WTC11 (cell line): Measurements from ENCODE around the gene DHDH. TPM values are rescaled to one million over a fixed set of nuclear protein-coding genes. Genes with fewer than 3 reads are reported as not detected.
"Not testable (repeated sequence)": the region's sequence is repeated elsewhere in the genome, so short reads cannot be mapped to it uniquely, and the experiment has no call there.

Source experiments
- ATAC-seq: fragments of 200-7000 bp; cut with Tn5 transposase; 2 replicates; pipeline ENCODE4 v1.10.0; 2021; ENCODE audit warnings: mild to moderate bottlenecking, moderate library complexity
- CTCF ChIA-PET: fragments of 300-600 bp; sonication (Branson Sonifier 250); formaldehyde crosslinking; loops from one replicate; lab custom pipeline; 2021; ENCODE audit warnings: antibody characterized with exemption; lab: Charles Lee
- POLR2A ChIA-PET: fragments of 350-600 bp; sonication (Branson Sonifier 250); formaldehyde crosslinking; loops from one replicate; lab custom pipeline; 2021; ENCODE audit warnings: antibody characterized with exemption; lab: Charles Lee
- DNase-seq: peaks from one replicate; pipeline ENCODE4 v3.0.0; 2021; ENCODE audit warnings: low spot score
- H3K27ac Mint-ChIP-seq: 2 replicates; pipeline ENCODE4 v1.8.0; 2021; ENCODE audit warnings: mixed read lengths
- H3K27me3 Mint-ChIP-seq: 2 replicates; pipeline ENCODE4 v1.8.0; 2021; ENCODE audit warnings: low read depth, mild to moderate bottlenecking, moderate library complexity, mixed read lengths
- H3K36me3 Mint-ChIP-seq: 2 replicates; pipeline ENCODE4 v1.8.0; 2021; ENCODE audit warnings: mixed read lengths
- H3K4me1 Mint-ChIP-seq: 2 replicates; pipeline ENCODE4 v1.8.0; 2022; ENCODE audit warnings: mixed read lengths
- H3K4me3 Mint-ChIP-seq: 2 replicates; pipeline ENCODE4 v1.8.0; 2021; ENCODE audit warnings: mild to moderate bottlenecking, moderate library complexity, mixed read lengths
- H3K9me3 Mint-ChIP-seq: 2 replicates; pipeline ENCODE4 v1.8.0; 2021; ENCODE audit warnings: mixed read lengths
- ATF1 ChIP-seq: sonication (generic); formaldehyde crosslinking; IDR thresholded peaks from 2 replicates; pipeline ENCODE4 v1.8.1; 2023; ENCODE audit warnings: mild to moderate bottlenecking, moderate library complexity, missing genetic modification reagents
- CBFB ChIP-seq: sonication (generic); formaldehyde crosslinking; IDR thresholded peaks from 2 replicates; pipeline ENCODE4 v1.8.1; 2022; ENCODE audit warnings: mild to moderate bottlenecking, low read depth, missing genetic modification reagents
- CREM ChIP-seq: sonication (generic); formaldehyde crosslinking; IDR thresholded peaks from 2 replicates; pipeline ENCODE4 v1.8.1; 2022; ENCODE audit warnings: mild to moderate bottlenecking, missing genetic modification reagents, moderate library complexity
- E2F4 ChIP-seq: sonication (generic); formaldehyde crosslinking; IDR thresholded peaks from 2 replicates; pipeline ENCODE4 v1.8.1; 2022; ENCODE audit warnings: low read depth, mild to moderate bottlenecking, moderate library complexity, missing genetic modification reagents, borderline replicate concordance
- ELF4 ChIP-seq: sonication (generic); formaldehyde crosslinking; IDR thresholded peaks from 2 replicates; pipeline ENCODE4 v1.8.1; 2022; ENCODE audit warnings: low read depth, mild to moderate bottlenecking, moderate library complexity, missing genetic modification reagents
- EMX1 ChIP-seq: fragments of 250-450 bp; sonication (Bioruptor Pico); IDR thresholded peaks from 2 replicates; pipeline ENCODE4 v1.8.0; 2021; ENCODE audit warnings: mild to moderate bottlenecking
- ESRRA ChIP-seq: sonication (generic); formaldehyde crosslinking; IDR thresholded peaks from 2 replicates; pipeline ENCODE4 v1.8.1; 2022; ENCODE audit warnings: mild to moderate bottlenecking, missing genetic modification reagents, borderline replicate concordance
- GABPB1 ChIP-seq: sonication (generic); formaldehyde crosslinking; IDR thresholded peaks from 2 replicates; pipeline ENCODE4 v1.8.1; 2023; ENCODE audit warnings: mild to moderate bottlenecking, missing genetic modification reagents
- HMGA2 ChIP-seq: fragments of 250-450 bp; sonication (Bioruptor Pico); IDR thresholded peaks from 2 replicates; pipeline ENCODE4 v1.4.0; 2021; ENCODE audit warnings: mild to moderate bottlenecking, moderate library complexity
- JUN ChIP-seq: sonication (generic); formaldehyde crosslinking; IDR thresholded peaks from 2 replicates; pipeline ENCODE4 v1.8.0; 2023; ENCODE audit warnings: mild to moderate bottlenecking, missing genetic modification reagents
- MYBL2 ChIP-seq: sonication (generic); formaldehyde crosslinking; IDR thresholded peaks from 2 replicates; pipeline ENCODE4 v1.8.1; 2023; ENCODE audit warnings: mild to moderate bottlenecking, moderate library complexity, missing genetic modification reagents
- NFATC4 ChIP-seq: fragments of 250-450 bp; sonication (Bioruptor Pico); IDR thresholded peaks from 2 replicates; pipeline ENCODE4 v1.9.0; 2021; ENCODE audit warnings: mild to moderate bottlenecking
- NR1H2 ChIP-seq: sonication (generic); formaldehyde crosslinking; IDR thresholded peaks from 2 replicates; pipeline ENCODE4 v1.9.0; 2021; ENCODE audit warnings: mild to moderate bottlenecking, moderate library complexity, missing genetic modification reagents
- TP53 ChIP-seq: sonication (generic); formaldehyde crosslinking; IDR thresholded peaks from 2 replicates; pipeline ENCODE4 v1.8.1; 2023; ENCODE audit warnings: mild to moderate bottlenecking, missing genetic modification reagents
- ZNF121 ChIP-seq: sonication (generic); formaldehyde crosslinking; IDR thresholded peaks from 2 replicates; pipeline ENCODE4 v1.8.0; 2023; ENCODE audit warnings: missing genetic modification reagents
- ZNF232 ChIP-seq: sonication (generic); formaldehyde crosslinking; IDR thresholded peaks from 2 replicates; pipeline ENCODE4 v1.8.0; 2022; ENCODE audit warnings: mild to moderate bottlenecking, missing genetic modification reagents
- ZNF416 ChIP-seq: fragments of 250-450 bp; sonication (Bioruptor Pico); IDR thresholded peaks from 2 replicates; pipeline ENCODE4 v1.9.0; 2021; ENCODE audit warnings: mild to moderate bottlenecking, inconsistent platforms
- ZNF423 ChIP-seq: fragments of 250-450 bp; sonication (Bioruptor Pico); IDR thresholded peaks from 2 replicates; pipeline ENCODE4 v2.1.2; 2022; ENCODE audit warnings: mild to moderate bottlenecking, moderate library complexity
- ZSCAN18 ChIP-seq: fragments of 250-450 bp; sonication (Bioruptor Pico); IDR thresholded peaks from 2 replicates; pipeline ENCODE4 v2.1.2; 2022; ENCODE audit warnings: mild to moderate bottlenecking, moderate library complexity
- total RNA-seq: library from RNA; stranded (reverse); gene quantifications from 3 replicates; pipeline ENCODE4 v1.2.3, GENCODE V29; 2021

The DHDH gene
- total RNA-seq, 1 experiment from 2014 or later: 3.0 TPM

GRCh38 chr19:48921721-48922500 is 11.6 kb upstream of the DHDH start:
- CTCF ChIA-PET: no interaction called here
- Mint-ChIP-seq H3K4me3 (no peak overlapping the region), H3K27ac (peak overlapping the region; percentile 19; the same call in 1 of the 2 replicates), H3K9me3 (no peaks in the 10 kb centered on the region), H3K4me1 (no peaks in the 10 kb centered on the region), H3K27me3 (no peaks in the 10 kb centered on the region), H3K36me3 (peaks cover 14% of the 10 kb centered on the region)
- no peak for DNase-seq
- POLR2A ChIA-PET: interaction anchor here (0.6 kb wide), 1 partner anchor 123 kb away, joined by 3 read pairs; no protein-coding TSS in a partner anchor
- no peak for TF ChIP-seq EMX1 (CRISPR knock-in tag)
- TF ChIP-seq ZNF232: no peak
- TF ChIP-seq ZNF416: no peak
- no peak for TF ChIP-seq CBFB (CRISPR knock-in tag)
- TF ChIP-seq ZNF121 (CRISPR knock-in tag): no peak
- no peak for TF ChIP-seq GABPB1 (CRISPR knock-in tag)
- TF ChIP-seq CREM: no peak
- TF ChIP-seq JUN (CRISPR knock-in tag): no peak
- ATAC-seq: no peak

GRCh38 chr19:48922548-48923490 is 10.7 kb upstream of the DHDH start:
- Mint-ChIP-seq H3K9me3 (no peaks in the 10 kb centered on the region), H3K4me1 (no peaks in the 10 kb centered on the region), H3K36me3 (peaks cover 14% of the 10 kb centered on the region), H3K4me3 (no peak overlapping the region), H3K27ac (no peak overlapping the region), H3K27me3 (no peaks in the 10 kb centered on the region)
- TF ChIP-seq ZNF121 (CRISPR knock-in tag): no peak
- no peak for TF ChIP-seq JUN (CRISPR knock-in tag)
- no peak for TF ChIP-seq TP53
- TF ChIP-seq ESRRA (CRISPR knock-in tag): no peak
- TF ChIP-seq MYBL2: no peak
- ATAC-seq (no peak), DNase-seq (no peak)
- CTCF ChIA-PET: no interaction called here
- POLR2A ChIA-PET: interaction anchor here (0.6 kb wide), 1 partner anchor 124 kb away, joined by 3 read pairs; no protein-coding TSS in a partner anchor

- CTCF ChIA-PET: interaction anchor here (0.7 to 1.7 kb wide), 5 partner anchors 25 to 172 kb away, joined by 3 to 7 read pairs (median 4); partner anchors contain the start of genes NUCB1 and RUVBL2
- DNase-seq (no peak), ATAC-seq (no peak)
- no peak for TF ChIP-seq ATF1 (CRISPR knock-in tag)
- TF ChIP-seq NR1H2: no peak
- TF ChIP-seq TP53: no peak
- no peak for TF ChIP-seq NFATC4 (CRISPR knock-in tag)
- no peak for TF ChIP-seq E2F4 (CRISPR knock-in tag)
- no peak for TF ChIP-seq HMGA2 (CRISPR knock-in tag)
- TF ChIP-seq ZSCAN18 (CRISPR knock-in tag): no peak
- no peak for TF ChIP-seq ELF4 (CRISPR knock-in tag)
- TF ChIP-seq ZNF423 (CRISPR knock-in tag): no peak
- no peak for TF ChIP-seq CREM
- Mint-ChIP-seq H3K36me3 (peaks cover 8% of the 10 kb centered on the region), H3K9me3 (no peaks in the 10 kb centered on the region), H3K27ac (no peak overlapping the region), H3K27me3 (peaks cover 8% of the 10 kb centered on the region; the same call in 1 of the 2 replicates), H3K4me3 (no peak overlapping the region), H3K4me1 (no peaks in the 10 kb centered on the region)
- POLR2A ChIA-PET: interaction anchor here (0.7 kb wide), 2 partner anchors 130 to 230 kb away, joined by 5 to 6 read pairs; no protein-coding TSS in a partner anchor
Observed at GRCh38 chr19:48925240-48925843, 8.2 kb upstream of the DHDH start.

DNA sequence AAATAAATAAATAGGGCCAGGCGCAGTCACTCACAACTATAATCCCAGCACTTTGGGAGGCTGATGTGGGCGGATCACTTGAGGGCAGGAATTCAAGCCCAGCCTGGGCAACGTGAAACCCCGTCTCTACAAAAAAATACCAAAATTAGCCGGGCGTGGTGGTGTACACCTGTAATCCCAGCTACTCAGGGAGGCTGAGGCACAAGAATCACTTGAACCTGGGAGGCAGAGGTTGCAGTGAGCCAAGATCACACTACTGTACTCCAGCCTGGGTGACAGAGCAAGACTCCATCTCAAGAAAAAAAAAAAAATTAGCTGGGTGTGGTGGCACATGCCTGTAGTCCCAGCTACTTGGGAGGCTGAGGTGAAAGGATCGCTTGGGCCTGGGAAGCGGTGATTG is 7.6 kb upstream of the DHDH start:
- POLR2A ChIA-PET, ATAC-seq, H3K4me1 Mint-ChIP-seq, H3K9me3 Mint-ChIP-seq, H3K27ac Mint-ChIP-seq, H3K36me3 Mint-ChIP-seq, DNase-seq, H3K4me3 Mint-ChIP-seq: not testable (repeated sequence)
- CTCF ChIA-PET: interaction anchor here (1.3 to 1.7 kb wide), 2 partner anchors 26 to 45 kb away, joined by 4 to 7 read pairs; partner anchors contain the start of gene NUCB1
- H3K27me3 Mint-ChIP-seq: peaks cover 10% of the 10 kb centered on the region; the same call in 1 of the 2 replicates
